SK-N-MC (cell line): Measurements from ENCODE around the gene ALAS2.
"Not testable (repeated sequence)": the region's sequence is repeated elsewhere in the genome, so short reads cannot be mapped to it uniquely, and the experiment has no call there.

Source experiments
- DNase-seq: peaks from one replicate; pipeline ENCODE4 v3.0.0-alpha.2; 2011; ENCODE audit warnings: low read depth, low spot score
- H3K27ac ChIP-seq: fragments of 200-600 bp; sonication (generic); 2 replicates; pipeline ENCODE4 v1.5.1; 2016; ENCODE audit warnings: mixed run types
- H3K36me3 ChIP-seq: fragments of 200-600 bp; sonication (generic); 2 replicates; pipeline ENCODE4 v1.6.1; 2017; ENCODE audit warnings: antibody characterized with exemption, low read length, mixed read lengths; ENCODE audit not compliant: insufficient read depth
- H3K4me3 ChIP-seq: fragments of 200-600 bp; sonication (generic); 2 replicates; pipeline ENCODE4 v1.5.1; 2016
- H3K9ac ChIP-seq: fragments of 200-600 bp; sonication (generic); 2 replicates; pipeline ENCODE4 v1.8.0; 2017; ENCODE audit warnings: mixed run types, mixed read lengths; ENCODE audit not compliant: insufficient read length
- H3K9me3 ChIP-seq: fragments of 200-600 bp; sonication (generic); 2 replicates; pipeline ENCODE4 v1.6.1; 2017; ENCODE audit warnings: low read depth, mild to moderate bottlenecking, antibody characterized with exemption, low read length, moderate library complexity, mixed read lengths
- EZH2 ChIP-seq: fragments of 200-600 bp; sonication (generic); IDR thresholded peaks from one replicate; pipeline ENCODE4 v1.6.1; 2017; ENCODE audit warnings: antibody characterized with exemption
- FOXP2 ChIP-seq: optimal IDR thresholded peaks from 2 replicates; pipeline ENCODE3; 2011; ENCODE audit warnings: mild to moderate bottlenecking, moderate library complexity; ENCODE audit not compliant: insufficient read depth; ENCODE audit errors: extremely low read length, control extremely low read depth
- POLR2AphosphoS5 ChIP-seq: IDR thresholded peaks from 2 replicates; pipeline ENCODE4 v1.6.1; 2012; ENCODE audit warnings: mild to moderate bottlenecking, low read depth, low read length, borderline replicate concordance

ALAS2 gene

DNA sequence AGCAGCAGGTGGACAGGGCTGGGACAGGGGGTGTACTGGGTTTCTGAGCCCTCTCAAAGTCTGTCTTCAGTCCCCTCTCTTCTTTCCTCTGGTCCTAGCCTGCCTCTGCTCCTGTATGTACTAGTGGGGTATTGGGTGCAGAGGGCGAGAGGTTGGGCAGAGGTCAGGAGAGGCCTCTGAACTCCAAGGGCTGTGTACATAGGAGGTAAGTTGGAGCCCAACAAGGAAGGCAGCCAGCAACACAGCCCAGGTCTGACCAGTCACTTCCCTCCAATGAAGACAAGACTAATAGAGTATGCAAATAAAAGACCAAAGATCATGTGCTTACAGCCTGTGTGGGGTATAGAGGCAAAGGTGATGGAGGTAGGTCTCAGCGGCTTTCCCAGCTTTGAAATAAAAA is 36.7 kb downstream of the ALAS2 start, which contains the start of gene PFKFB1:
PFKFB1 (minus strand) TSS at position 90 of the 400 bp plus-strand sequence. CDS start 181 bp downstream, outside the sequence.
- no peak for DNase-seq
- no peak within 1 kb of the TSS for H3K4me3 ChIP-seq
- no peak for TF ChIP-seq FOXP2
- TF ChIP-seq POLR2AphosphoS5 = no peak
- TF ChIP-seq EZH2 = no peak
- no peak within 1 kb of the TSS for H3K27ac ChIP-seq
- H3K36me3 ChIP-seq = no peaks in the 10 kb centered on the region
- H3K9ac ChIP-seq = no peak within 1 kb of the TSS
- no peaks in the 10 kb centered on the region for H3K9me3 ChIP-seq

DNA sequence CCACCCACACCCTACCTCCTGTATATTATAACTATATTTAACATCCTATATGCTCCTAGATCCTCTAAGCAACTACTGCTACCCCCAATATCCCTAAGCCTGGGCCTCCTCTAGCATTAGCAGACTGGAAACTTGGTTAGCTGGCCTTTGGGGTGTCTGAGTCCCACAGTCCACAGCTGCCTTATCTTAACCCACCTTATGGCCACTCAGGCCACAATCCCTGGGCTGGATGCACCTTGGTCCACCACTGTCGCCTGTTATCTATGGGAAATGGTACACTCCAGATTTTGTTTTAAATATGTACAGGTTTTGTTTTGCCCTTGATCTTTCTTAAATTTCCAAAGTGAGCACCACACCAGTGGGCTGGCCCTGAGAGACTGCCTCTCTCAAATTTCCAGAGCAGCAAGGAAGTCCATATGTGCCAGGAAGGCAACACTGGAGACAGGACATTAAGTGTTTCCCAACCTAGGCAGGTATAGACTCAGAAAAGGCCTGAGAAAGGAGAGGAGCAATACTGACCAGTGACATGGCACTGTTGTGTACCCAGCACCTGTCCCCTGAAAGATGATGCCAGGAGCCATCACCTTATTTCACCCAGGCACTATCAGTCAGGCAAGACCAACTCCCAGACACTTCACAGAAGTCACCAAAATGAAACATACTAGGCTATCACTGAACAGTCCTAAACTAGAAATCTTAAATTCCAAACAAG is 37.7 kb downstream of the ALAS2 start:
- no peak for TF ChIP-seq POLR2AphosphoS5
- no peak for TF ChIP-seq FOXP2
- TF ChIP-seq EZH2 = no peak
- no peak overlapping the region for H3K9ac ChIP-seq
- H3K9me3 ChIP-seq = no peaks in the 10 kb centered on the region
- no peak overlapping the region for H3K27ac ChIP-seq
- DNase-seq = no peak
- no peaks in the 10 kb centered on the region for H3K36me3 ChIP-seq
- H3K4me3 ChIP-seq = no peak overlapping the region

DNA sequence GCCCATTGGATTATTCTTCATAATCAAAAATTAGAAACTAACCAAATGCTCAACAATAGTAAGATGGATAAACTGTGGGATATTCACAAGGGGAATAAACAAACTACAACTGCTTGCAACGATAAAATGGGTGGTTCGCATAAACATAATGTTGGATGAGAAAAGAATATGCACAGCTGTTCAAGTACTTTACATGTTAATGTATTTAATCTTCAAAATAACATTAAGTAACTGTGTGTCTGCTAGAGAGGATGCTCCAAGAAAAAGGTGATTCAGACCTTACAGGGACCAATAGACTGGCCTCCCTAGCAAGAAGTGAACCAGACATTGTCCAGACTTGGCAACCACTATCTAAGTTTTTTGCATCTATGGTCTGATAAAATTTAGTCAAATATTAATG is 39.1 kb downstream of the ALAS2 start:
- no peak for DNase-seq
- H3K4me3 ChIP-seq = no peak overlapping the region
- no peaks in the 10 kb centered on the region for H3K36me3 ChIP-seq
- H3K9ac ChIP-seq = no peak overlapping the region
- H3K9me3 ChIP-seq = no peaks in the 10 kb centered on the region
- TF ChIP-seq POLR2AphosphoS5 (no peak), FOXP2 (no peak), EZH2 (no peak)
- no peak overlapping the region for H3K27ac ChIP-seq

DNA sequence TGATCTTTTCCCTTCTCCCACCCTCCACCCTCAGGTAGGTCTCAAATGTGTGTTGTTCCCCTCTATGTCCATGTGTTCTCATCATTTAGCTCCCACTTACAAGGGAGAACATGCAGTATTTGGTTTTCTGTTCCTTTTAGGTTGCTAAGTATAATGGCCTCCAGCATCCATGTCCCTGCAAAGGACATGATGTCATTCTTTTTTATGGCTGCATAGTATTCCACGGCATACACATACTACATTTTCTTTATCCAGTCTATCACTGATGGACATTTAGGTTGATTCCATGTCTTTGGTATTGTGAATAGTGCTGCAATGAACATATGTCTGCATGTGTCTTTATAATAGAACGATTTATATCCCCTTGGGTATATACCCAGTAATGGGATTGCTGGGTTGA is 47.5 kb downstream of the ALAS2 start:
- not testable (repeated sequence) for H3K4me3 ChIP-seq, H3K36me3 ChIP-seq, H3K27ac ChIP-seq, DNase-seq, H3K9ac ChIP-seq, H3K9me3 ChIP-seq

DNA sequence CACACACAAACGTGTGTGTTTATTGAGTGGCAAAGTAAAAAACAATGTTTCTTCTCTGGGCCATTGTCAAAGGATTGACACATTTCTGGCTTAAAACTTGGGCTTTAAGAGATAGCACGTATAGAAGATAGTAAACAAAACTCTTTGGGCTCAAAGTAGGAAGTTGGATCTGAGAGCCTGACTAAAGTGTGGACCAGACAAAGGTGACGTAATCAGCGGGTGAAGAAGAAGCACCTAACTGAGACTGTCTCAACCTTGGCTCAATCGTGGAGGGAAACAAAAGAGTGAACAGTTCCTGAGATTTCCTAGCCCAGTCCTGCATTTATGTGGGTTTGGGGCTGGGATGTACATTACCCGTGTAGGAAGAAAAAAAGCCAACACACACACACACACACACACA is 50.4 kb downstream of the ALAS2 start:
- Histone ChIP-seq H3K4me3 (no peak overlapping the region), H3K9me3 (no peaks in the 10 kb centered on the region), H3K9ac (no peak overlapping the region), H3K36me3 (no peaks in the 10 kb centered on the region), H3K27ac (no peak overlapping the region)
- DNase-seq = no peak
- no peak for TF ChIP-seq FOXP2

DNA sequence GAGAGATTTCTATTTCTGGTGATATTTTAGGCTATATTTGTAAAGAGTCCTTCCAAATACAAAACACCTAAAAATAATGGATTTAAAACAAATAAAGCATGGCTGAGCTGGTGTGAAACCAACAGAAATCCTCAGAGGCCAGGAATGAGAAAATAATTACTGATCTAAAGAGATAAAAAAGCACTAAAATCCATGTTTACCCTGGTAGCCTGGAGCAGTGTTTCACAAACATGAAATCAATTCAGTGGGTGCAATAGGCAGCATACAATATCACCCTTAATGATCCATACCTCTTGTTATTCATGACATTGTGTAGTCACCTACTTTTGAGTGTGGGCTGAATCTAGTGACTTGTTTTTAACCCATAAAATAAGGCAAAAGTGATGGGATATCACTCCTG is 51.3 kb downstream of the ALAS2 start:
- no peak overlapping the region for H3K27ac ChIP-seq
- no peak overlapping the region for H3K9ac ChIP-seq
- no peaks in the 10 kb centered on the region for H3K9me3 ChIP-seq
- TF ChIP-seq FOXP2 (no peak), EZH2 (no peak)
- H3K4me3 ChIP-seq = no peak overlapping the region
- no peaks in the 10 kb centered on the region for H3K36me3 ChIP-seq
- no peak for DNase-seq

DNA sequence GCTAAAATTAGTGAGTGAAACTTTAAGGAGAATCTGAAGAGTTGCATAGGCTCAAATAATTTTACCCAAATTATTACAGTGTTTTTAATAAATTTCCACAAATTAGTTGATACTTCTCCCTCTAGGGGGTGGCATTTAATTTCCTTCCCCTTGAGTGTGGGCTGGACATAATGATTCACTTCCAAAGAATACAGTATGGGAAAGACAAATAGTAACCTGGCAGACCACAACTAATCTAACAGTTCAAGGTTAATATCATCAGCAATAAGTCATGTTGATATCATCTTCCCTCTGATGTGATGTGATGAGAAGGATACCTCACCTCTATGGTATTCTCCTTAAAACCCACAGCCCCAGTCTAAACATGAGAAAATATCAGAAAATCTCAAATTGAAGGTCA is 52.3 kb downstream of the ALAS2 start:
- Histone ChIP-seq H3K9me3 (no peaks in the 10 kb centered on the region), H3K9ac (no peak overlapping the region), H3K27ac (no peak overlapping the region), H3K36me3 (no peaks in the 10 kb centered on the region), H3K4me3 (no peak overlapping the region)
- no peak for DNase-seq
- no peak for TF ChIP-seq EZH2
- TF ChIP-seq FOXP2 = no peak
- TF ChIP-seq POLR2AphosphoS5 = no peak

DNA sequence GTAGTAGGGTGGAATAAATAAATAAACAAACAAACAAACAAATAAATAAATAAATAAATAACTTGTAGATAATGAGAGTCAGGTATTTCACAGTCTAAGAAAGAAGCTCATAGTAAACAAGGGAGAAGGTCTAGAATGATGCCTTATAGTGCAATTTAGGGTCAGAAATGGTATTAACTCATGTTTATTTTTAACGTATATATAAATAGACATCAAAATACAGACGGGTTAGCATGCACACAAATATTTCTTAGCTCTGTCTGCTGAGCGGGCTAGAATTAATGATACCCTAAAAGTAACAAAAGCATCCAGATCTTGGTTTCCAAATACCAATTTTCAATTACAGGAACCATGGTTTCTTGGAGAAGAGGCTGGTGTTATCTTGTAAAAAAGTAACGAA is 53.4 kb downstream of the ALAS2 start:
- no peak for TF ChIP-seq POLR2AphosphoS5
- no peak for TF ChIP-seq FOXP2
- TF ChIP-seq EZH2 = no peak
- Histone ChIP-seq H3K9me3 (no peaks in the 10 kb centered on the region), H3K27ac (no peak overlapping the region), H3K9ac (no peak overlapping the region), H3K36me3 (no peaks in the 10 kb centered on the region), H3K4me3 (no peak overlapping the region)
- no peak for DNase-seq

DNA sequence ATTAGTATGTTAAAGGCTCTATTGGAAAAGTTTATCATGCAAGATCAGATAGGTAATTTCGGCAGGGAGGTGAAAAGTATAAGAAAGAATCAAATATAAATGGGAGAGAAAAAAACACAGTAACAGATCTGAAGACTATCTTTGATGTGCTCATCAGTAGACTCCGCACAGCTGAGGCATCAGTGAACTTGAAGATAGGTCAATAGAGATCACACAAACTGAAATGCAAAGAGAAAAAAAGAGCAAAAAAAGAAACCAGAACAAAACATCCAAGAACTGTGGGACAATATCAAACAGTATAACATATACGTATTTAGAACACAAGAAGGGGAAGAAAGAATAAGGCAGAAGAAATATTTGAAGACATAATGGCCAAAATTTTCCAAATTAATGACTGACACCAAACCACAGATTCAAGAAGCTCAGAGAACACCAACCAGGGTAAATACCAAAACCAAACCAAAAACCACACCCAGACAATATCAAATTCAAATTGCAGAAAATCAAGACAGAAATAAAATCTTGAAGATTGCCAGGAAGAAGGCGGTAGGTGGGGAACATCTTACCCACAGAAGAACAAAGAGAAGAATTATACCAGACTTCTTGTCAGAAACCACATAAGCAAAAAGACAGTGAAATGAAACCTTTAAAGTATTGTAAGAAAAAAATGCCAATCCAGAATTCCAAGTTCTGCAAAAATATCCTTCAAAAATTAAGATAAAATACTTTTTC is 65.8 kb downstream of the ALAS2 start:
- TF ChIP-seq FOXP2 = no peak

More for the DNA sequence above, 65.8 kb downstream of the ALAS2 start:
- no peak overlapping the region for H3K9ac ChIP-seq
- DNase-seq = no peak
- H3K4me3 ChIP-seq = no peak overlapping the region
- no peak overlapping the region for H3K27ac ChIP-seq
- H3K36me3 ChIP-seq = no peaks in the 10 kb centered on the region
- no peaks in the 10 kb centered on the region for H3K9me3 ChIP-seq
